ENCODE measurements around the gene MYRIP. TPM values are rescaled to one million over a fixed set of nuclear protein-coding genes. Genes with fewer than 3 reads are reported as not detected.

MYRIP gene
- total and polyA plus RNA-seq, 8 donors, result 0.29 to 1.9 (median 0.57) TPM

- peaks cover 0 to 13% of the 10 kb centered on the region in 2 donors for H3K9me3 ChIP-seq
- no peaks in the 10 kb centered on the region for H3K4me1 ChIP-seq
- ATAC-seq, result no peak
- no peak overlapping the region for H3K4me3 ChIP-seq
- intact Hi-C loops (cut with DNase I), result no loop called here
- H3K27me3 ChIP-seq, result no peaks in the 10 kb centered on the region
- DNase-seq, result no peak
- peaks cover 0 to 6% of the 10 kb centered on the region in 2 donors for H3K36me3 ChIP-seq
- TF ChIP-seq CTCF (IDR thresholded peaks at IDR 0.05), result no peak
- no peak overlapping the region for H3K27ac ChIP-seq
Measured at GRCh38 chr3:40287248-40287647, 477.8 kb downstream of the MYRIP start.

- Histone ChIP-seq H3K4me1 (no peaks in the 10 kb centered on the region), H3K27me3 (no peaks in the 10 kb centered on the region), H3K9me3 (peaks cover 0 to 5% of the 10 kb centered on the region in 2 donors), H3K4me3 (no peak overlapping the region), H3K27ac (no peak overlapping the region), H3K36me3 (peaks cover 0 to 6% of the 10 kb centered on the region in 2 donors)
- DNase-seq, result no peak
- ATAC-seq, result no peak
- intact Hi-C loops (cut with DNase I), result no loop called here
- no peak for TF ChIP-seq CTCF (IDR thresholded peaks at IDR 0.05)
Measured at GRCh38 chr3:40290396-40290795, 481.0 kb downstream of the MYRIP start.

GRCh38 chr3:40291471-40291870 lies 482.1 kb downstream of the MYRIP start:
- intact Hi-C loops (cut with DNase I), result no loop called here
- Histone ChIP-seq H3K36me3 (peaks cover 0 to 6% of the 10 kb centered on the region in 2 donors), H3K27me3 (no peaks in the 10 kb centered on the region), H3K9me3 (peaks cover 0 to 5% of the 10 kb centered on the region in 2 donors), H3K4me3 (no peak overlapping the region), H3K4me1 (no peaks in the 10 kb centered on the region), H3K27ac (no peak overlapping the region)
- DNase-seq, result no peak
- no peak for ATAC-seq
- no peak for TF ChIP-seq CTCF (IDR thresholded peaks at IDR 0.05)

- Histone ChIP-seq H3K4me1 (no peaks in the 10 kb centered on the region), H3K27me3 (no peaks in the 10 kb centered on the region), H3K4me3 (no peak overlapping the region), H3K27ac (no peak overlapping the region), H3K36me3 (peaks cover 0 to 6% of the 10 kb centered on the region in 2 donors), H3K9me3 (peaks cover 0 to 5% of the 10 kb centered on the region in 2 donors)
- DNase-seq, result no peak
- no peak for ATAC-seq
- intact Hi-C loops (cut with DNase I), result no loop called here
- no peak for TF ChIP-seq CTCF (IDR thresholded peaks at IDR 0.05)
Measured at GRCh38 chr3:40292637-40293349, 483.4 kb downstream of the MYRIP start.

- H3K36me3 ChIP-seq, result peaks cover 0 to 6% of the 10 kb centered on the region in 2 donors
- peaks cover 0 to 5% of the 10 kb centered on the region in 2 donors for H3K9me3 ChIP-seq
- peaks cover under 1 to 8% of the 10 kb centered on the region in 2 donors for H3K4me1 ChIP-seq
- H3K27ac ChIP-seq, result no peak overlapping the region
- no peaks in the 10 kb centered on the region for H3K27me3 ChIP-seq
- DNase-seq (no peak), ATAC-seq (no peak)
- no peak overlapping the region for H3K4me3 ChIP-seq
- no peak for TF ChIP-seq CTCF (IDR thresholded peaks at IDR 0.05)
- intact Hi-C loops (cut with DNase I), result no loop called here
Measured at GRCh38 chr3:40294434-40294833, 485.0 kb downstream of the MYRIP start.
